ENCODE results near the gene ATP6AP2.
"Not testable (repeated sequence)": the region's sequence is repeated elsewhere in the genome, so short reads cannot be mapped to it uniquely, and the experiment has no call there.

The ATP6AP2 gene, protein sequence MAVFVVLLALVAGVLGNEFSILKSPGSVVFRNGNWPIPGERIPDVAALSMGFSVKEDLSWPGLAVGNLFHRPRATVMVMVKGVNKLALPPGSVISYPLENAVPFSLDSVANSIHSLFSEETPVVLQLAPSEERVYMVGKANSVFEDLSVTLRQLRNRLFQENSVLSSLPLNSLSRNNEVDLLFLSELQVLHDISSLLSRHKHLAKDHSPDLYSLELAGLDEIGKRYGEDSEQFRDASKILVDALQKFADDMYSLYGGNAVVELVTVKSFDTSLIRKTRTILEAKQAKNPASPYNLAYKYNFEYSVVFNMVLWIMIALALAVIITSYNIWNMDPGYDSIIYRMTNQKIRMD

DNA sequence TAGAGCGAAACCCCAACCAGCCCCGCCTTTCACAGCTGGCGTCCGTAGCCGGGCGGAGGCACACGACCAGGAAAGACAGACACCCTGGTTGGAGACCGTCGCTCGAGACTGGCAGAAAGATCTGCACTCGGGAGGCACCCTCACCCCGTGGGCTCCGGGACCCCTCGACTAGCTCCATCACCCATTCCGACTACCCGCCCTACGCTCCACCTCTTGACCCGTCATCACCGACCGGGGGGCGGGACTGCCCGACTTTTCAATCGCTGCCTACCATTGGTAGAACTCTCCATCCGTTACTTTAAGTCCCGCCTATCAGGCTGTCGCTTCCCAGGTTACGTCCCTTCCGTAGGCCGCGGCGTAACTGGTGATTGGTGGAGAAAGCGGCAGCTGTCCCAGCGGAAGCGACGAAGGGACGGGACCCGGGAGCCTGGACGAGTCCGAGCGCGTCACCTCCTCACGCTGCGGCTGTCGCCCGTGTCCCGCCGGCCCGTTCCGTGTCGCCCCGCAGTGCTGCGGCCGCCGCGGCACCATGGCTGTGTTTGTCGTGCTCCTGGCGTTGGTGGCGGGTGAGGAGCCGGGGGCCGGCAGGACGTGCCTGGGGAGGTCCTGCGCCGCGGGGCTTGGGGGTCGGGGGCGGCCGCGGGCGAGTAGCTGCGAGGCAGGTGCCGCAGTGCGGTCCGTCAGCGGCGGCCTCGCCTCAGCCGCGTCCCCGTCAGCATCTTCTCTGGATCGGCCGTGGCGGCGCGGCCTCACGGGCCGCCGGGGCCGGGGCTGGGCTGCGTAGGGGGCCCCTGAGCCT, at the start of gene ATP6AP2:
ATP6AP2 (plus strand) TSS at position 434 of the 799 bp plus-strand sequence; CDS start at position 530, 96 bp downstream.
- peak; percentile 57 for DNase-seq (ENCODE audit: low read depth, low spot score)

DNA sequence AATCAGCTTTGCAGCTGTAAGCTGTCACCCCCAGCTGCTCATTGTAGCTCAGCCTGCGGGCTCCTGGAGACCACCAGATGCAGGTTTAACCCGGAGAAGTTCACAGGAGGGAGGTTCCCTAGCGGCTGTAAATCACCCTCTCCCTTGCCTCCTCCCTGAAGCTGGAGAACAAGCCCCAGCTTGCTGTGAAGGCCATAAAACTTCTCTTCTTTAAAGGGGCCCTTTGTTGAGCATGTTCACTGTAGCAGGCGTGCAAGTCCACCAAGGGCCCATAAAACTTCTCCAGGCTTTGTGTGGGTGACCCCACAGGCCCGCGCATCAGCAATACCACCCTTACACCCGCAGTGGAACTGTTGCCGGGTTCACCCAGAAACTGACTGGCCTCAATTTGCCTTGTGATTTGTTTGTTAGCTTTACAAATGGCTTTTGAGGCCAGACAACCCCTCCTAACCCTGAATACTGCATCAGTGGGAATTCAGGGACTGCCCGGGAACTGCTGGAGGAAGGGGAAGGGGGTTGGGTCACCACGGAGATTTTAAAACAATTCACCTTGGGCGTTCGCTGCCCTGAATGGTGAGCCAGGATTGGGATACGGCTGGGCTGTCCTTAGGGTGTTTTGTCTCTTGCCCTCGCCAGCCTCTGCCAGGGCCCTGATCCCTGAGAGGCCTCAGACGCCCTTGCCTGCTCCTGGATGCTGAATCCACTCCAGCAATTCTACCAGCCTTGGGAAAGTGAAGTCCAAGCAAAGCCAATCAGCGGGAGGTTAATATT, 49.5 kb upstream of the ATP6AP2 start:
- no peak for DNase-seq (ENCODE audit: low read depth, low spot score)

DNA sequence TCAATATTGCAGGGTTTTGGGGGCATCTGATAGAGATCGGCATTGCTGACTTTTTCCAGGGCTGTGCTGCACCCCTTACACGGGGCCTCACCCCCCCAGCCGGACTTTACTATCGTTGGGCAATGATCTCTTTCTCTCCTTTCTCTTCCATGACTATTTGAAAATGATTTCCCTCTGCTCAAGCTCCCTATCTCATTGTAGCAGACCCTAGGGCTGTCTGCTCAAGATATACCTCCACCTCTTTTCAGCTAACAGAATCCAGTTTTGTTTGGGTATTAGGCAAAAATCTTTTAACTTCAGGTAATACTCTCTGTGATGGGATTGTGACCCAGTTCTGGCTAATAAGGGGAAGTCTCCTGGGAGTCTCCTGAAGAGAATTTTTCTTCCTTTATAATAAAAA, 43.5 kb upstream of the ATP6AP2 start:
- no peak for DNase-seq (ENCODE audit: low read depth, low spot score)

DNA sequence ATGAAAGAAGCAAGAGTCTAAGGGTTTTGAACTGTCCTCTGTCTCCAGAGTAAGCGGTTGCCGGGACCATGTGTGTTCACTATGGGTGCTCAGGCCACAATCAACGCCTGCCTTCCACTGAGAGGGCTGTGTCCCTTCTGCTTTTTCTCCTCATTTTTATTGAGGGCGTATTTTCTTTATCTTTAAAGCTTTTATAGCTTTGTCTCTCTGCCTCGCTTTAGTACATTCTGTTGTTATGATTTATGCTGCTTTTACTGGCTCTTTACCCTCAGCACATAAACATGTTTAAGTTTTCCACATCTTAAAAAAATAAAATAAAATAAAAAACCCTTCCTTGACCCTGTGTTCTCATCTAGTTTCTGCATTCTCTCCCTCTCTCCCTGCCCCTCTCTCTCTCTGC, 42.4 kb upstream of the ATP6AP2 start:
- no peak for DNase-seq (ENCODE audit: low read depth, low spot score)

- no peak for DNase-seq (ENCODE audit: low read depth, low spot score)
Measured at GRCh38 chrX:40539214-40540142, 41.3 kb upstream of the ATP6AP2 start.

DNA sequence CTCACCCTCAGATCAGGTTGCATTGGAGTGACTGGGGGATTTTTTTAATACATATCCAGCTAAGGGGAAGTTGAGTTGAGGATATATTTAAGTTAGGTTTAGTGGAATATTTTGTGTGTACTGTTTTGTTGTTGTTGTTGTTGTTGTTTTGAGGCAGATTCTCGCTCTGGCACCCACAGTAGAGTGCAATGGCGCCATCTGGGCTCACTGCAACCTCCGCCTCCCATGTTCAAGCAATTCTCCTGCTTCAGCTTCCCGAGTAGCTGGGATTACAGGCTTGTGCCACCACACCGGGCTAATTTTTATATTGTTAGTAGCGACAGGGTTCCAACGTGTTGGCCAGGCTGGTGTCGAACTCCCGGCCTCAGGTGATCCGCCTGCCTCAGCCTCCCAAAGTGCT, 38.6 kb upstream of the ATP6AP2 start:
- DNase-seq (ENCODE audit: low read depth, low spot score): no peak

DNA sequence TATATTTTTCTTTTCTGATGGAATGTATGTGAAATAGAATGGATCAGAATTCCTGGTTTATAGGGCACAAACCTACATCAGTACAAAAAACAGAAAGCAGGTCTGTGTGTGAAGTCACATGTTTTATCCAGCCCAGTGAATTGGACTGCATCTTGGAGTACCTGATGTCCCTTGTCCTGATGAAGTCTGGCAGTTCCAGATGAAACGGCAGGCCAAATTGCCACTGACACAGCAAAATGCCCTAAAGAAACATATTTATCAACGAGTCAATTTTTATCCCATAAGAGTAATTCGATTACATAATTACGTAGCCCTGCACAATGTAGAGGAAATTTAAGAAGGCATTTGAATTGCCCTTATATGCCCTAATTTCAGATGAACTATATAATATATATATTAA, 37.8 kb upstream of the ATP6AP2 start:
- DNase-seq (ENCODE audit: low read depth, low spot score): no peak

DNA sequence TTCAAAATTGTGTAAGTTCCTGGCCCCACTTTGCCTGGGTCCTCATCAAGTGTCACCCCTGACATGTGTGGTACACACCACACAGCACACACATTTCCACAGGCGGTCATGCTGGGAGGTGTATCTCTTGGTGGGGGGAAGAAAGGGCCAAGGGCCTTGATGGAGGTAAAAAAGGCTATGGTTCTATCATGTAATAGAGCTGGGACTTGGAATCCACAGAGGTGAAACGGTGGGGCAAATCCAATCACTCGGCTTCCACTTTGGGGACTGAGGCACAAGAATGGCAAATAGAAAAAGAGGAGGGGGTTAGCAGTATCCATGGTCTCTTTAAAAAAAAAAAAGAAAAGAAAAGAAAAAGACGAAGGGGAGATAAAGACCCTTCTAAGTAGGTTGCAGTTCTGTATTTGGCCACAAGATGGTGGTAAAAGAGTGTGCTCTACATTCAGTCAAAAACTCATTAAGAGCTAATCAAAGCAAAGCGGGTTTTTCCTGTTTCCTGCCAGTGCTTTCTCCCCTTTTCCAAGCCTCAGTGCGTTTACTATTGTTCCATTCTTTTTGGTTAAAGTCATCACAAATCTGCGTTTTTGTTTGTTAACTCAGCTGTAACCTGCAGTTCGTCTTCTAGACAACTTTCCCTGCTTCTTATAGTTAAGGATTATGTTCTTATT, 37.0 kb upstream of the ATP6AP2 start:
- no peak for DNase-seq (ENCODE audit: low read depth, low spot score)

DNA sequence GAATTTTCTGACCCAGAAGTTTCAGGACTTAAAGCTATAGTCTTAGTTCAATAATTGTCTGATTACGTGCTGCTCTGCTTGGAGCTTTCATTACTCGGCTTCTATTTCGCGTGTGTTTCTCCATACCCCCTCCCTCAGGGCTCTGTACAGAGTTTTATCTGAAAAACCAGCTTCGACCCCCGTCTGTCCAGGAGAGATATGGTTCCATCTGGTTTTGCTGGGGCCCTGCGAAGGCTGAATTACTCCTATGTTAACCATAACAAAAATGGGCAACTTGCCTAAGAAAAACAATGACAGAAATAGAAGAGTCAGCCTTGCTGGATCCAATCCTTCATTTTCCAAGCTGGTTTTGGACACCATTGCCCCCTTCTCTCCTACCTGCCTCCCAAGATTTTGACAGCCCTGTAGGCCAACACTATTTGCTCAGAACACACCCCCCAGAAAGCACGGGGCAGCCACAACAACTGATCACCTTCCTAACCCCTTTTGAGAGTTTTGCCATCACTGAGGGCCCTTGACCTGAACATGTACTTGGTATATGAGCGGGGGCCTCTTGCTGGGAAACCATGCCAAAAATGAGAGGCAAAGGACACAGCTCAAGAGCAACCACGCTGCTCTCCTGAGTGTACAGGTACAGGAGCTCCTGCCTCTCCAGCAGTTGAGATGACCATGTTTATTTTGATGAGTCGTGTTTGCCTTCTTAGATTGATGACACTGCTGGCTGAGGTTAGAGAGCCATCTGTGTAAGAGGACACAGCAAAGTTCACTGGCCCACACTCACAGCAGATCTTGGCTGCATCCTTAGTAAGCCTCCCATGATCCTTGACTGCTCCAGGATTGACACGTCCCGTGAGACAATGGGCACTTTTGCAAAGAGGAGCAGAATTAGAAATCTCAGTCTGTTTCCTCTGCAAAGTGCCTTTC, 36.2 kb upstream of the ATP6AP2 start:
- no peak for DNase-seq (ENCODE audit: low read depth, low spot score)

- no peak for DNase-seq (ENCODE audit: low read depth, low spot score)
Measured at GRCh38 chrX:40546870-40547269, 33.9 kb upstream of the ATP6AP2 start.

DNA sequence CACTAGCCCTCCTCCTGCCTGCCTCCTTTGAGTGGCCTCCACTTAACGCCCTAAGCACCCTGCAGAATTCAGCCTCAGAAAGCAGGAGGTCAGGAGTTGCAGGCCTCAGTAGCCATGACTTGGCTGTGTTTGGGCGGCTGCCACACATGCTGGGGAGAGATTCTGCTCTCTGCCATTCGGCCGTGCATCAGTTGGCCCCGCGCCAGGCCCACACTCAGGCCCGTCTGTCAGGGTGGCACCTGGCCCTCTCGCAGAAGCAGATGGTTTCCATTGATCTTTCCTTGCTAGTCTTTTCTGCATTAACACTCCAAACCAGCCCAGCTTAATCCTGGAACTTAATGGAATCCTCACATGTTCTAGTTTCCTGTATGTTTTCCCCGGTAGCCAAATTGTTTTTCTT, 30.7 kb upstream of the ATP6AP2 start:
- no peak for DNase-seq (ENCODE audit: low read depth, low spot score)

GRCh38 chrX:40552768-40553167, 28.0 kb upstream of the ATP6AP2 start:
- no peak for DNase-seq (ENCODE audit: low read depth, low spot score)

GRCh38 chrX:40558590-40558989, 22.2 kb upstream of the ATP6AP2 start:
- no peak for DNase-seq (ENCODE audit: low read depth, low spot score)

DNA sequence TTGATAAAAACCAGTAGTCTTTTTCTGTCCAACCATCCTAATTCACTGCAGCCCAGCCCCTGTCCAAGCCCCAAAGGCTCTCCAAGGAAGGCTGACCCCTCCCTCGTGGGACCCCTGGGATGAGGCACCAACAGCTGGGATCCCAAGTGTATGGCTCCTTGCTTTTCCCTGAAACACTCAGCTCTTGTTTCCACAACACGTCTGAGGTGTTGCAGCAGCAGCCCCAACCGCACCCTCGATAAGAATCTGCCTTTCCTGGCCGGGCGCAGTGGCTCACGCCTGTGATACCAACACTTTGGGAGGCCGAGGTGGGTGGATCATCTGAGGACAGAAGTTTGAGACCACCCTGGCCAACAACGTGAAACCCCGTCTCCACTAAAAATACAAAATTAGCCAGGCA, 17.0 kb upstream of the ATP6AP2 start:
- DNase-seq (ENCODE audit: low read depth, low spot score): no peak

GRCh38 chrX:40564447-40564846, 16.3 kb upstream of the ATP6AP2 start:
- DNase-seq (ENCODE audit: low read depth, low spot score): no peak

DNA sequence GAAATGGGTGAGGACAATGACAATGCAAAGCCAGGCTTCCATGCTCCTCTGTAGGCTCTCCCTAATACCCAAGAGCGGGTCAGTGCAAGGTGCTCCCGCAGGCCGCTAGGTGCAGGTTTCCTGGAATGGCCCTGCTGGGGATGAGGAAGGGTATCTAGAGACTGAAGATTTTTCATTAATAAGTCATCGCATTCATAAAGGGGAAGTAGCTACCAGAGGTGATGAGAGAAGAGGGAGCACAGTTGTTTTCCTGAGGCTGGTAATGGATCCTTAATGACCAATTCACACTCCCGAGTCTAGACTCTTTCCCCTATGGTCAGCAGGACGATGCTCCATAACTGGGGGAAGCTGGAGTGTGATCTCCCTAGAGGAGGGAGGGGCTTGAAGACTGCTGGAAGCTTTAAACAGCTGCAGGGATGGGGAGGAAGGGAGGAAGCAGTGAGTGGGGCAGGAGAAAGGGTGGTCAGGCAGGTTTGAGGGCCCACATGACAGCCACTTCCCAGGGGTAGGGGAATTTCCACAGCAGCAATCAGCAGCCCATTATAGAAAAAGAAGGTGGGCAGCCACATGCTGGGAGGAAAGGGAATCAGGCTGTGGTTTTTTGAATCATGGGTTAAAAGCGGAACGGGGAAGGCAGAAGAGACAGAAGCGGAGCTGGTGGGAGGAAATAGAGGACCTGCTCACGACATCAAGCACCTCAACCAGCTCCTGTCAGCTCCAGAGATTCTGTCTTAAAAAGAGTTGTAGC, 10.2 kb upstream of the ATP6AP2 start:
- no peak for DNase-seq (ENCODE audit: low read depth, low spot score)

GRCh38 chrX:40571164-40571563, 9.6 kb upstream of the ATP6AP2 start:
- DNase-seq (ENCODE audit: low read depth, low spot score): not testable (repeated sequence)

DNA sequence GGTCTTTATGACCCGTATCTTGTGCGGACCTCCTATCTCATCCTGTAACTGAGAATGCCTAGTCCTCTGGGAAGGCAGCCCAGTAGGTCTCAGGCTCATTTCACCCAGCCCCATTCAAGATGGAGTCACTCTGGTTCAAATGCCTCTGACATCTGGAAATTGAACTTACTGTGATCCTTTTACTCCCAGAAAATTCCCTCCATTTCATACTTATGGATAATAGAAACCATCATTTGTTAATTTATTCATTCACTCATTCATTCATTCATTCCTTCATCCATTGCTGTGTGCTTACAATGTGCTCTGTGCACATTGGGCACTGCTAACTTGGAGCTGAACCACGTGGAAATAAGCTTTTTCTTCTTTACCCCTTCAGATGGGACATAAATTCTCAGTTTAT, 9.2 kb upstream of the ATP6AP2 start:
- no peak for DNase-seq (ENCODE audit: low read depth, low spot score)

DNA sequence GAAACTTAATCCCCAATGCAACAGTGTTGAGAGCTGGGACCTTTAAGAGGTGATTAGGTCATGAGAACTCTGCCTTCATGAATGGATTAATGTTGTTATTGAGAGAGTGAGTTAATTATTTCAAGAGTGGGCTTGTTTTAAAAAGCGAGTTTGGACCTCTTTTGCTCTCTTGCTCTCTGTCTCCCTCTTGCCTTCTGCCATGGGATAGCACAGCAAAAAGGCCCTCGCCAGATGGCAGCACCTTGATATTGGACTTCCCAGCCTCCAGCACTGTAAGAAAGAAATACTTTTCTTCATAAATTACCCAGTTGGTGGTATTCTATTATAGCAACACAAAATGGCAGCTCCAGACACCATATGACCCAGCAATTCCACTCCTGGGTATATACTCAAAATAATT, 7.0 kb upstream of the ATP6AP2 start:
- DNase-seq (ENCODE audit: low read depth, low spot score): no peak
